ENCODE data around the gene GRAP2.

DNA sequence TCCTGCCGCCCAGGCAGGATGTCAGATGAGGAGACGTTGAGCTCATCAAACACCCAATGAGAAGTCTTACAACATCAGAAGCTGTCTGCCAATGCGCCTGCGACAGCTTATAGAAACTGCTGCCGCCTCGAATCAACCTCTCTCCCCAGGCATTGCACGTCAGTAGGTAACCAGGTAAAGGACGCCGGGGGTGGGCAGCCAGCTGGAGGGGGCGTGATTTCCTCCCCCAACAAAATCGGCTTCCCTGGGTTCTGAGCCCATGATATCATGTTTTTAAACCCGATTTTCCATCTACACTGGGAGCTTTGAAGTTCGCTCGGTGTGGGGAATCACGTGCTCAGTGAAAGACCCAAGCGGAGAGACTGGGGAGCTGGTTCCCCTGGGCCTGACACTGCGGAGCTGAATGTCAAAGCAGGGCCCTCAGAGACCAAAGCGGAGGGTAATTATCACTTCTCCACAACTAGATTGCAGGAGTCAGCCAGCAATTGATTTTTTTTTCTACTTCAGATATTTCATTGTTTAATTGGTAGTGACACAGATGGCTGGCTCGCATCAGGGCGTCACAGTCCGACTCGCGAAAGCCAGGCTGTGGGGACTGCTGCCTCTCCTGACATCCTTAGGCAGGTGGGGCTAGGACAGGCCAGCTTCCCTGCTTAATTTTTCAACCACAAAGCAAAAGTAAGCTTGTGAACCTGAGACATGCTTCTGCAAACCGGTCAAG is 109.2 kb downstream of the GRAP2 start:
- TF ChIP-seq, protein P1, sequence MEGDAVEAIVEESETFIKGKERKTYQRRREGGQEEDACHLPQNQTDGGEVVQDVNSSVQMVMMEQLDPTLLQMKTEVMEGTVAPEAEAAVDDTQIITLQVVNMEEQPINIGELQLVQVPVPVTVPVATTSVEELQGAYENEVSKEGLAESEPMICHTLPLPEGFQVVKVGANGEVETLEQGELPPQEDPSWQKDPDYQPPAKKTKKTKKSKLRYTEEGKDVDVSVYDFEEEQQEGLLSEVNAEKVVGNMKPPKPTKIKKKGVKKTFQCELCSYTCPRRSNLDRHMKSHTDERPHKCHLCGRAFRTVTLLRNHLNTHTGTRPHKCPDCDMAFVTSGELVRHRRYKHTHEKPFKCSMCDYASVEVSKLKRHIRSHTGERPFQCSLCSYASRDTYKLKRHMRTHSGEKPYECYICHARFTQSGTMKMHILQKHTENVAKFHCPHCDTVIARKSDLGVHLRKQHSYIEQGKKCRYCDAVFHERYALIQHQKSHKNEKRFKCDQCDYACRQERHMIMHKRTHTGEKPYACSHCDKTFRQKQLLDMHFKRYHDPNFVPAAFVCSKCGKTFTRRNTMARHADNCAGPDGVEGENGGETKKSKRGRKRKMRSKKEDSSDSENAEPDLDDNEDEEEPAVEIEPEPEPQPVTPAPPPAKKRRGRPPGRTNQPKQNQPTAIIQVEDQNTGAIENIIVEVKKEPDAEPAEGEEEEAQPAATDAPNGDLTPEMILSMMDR (IDR thresholded peaks at IDR 0.05; ENCODE audit: low read depth, low read length, poor library complexity, severe bottlenecking), result no peak
- TF ChIP-seq EZH2phosphoT487 (IDR thresholded peaks at IDR 0.05; ENCODE audit: borderline replicate concordance, low read length), result no peak
